Peyer's patch (tissue), 4 donors: Measurements from ENCODE around the gene NR2F2.

ENCODE experiments used
- CTCF ChIP-seq, 6 experiments: fragments of 450-650 bp in 4 of 6; fragments of 200-600 bp in 2 of 6; sonication (generic) in 1 of 6; IDR thresholded peaks; one replicate each; pipeline ENCODE4 v1.5.1; 2017 to 2019; ENCODE audit warnings: antibody characterized with exemption in 6 of 6, mild to moderate bottlenecking in 3 of 6, moderate library complexity in 1 of 6
- POLR2A ChIP-seq, 2 donors: fragments of 450-650 bp; IDR thresholded peaks; one replicate each; pipeline ENCODE4 v1.5.1; 2017; ENCODE audit warnings: antibody characterized with exemption in 2 of 2, mild to moderate bottlenecking in 2 of 2, moderate library complexity in 2 of 2

- TF ChIP-seq CTCF (IDR thresholded peaks at IDR 0.05) (no peak), POLR2A (IDR thresholded peaks at IDR 0.05) (no peak)
Observed at GRCh38 chr15:96347181-96348111, 16.9 kb downstream of the NR2F2 start.
